Trophoblast cell (in vitro differentiated cells and primary cell): Measurements from ENCODE around the gene C9orf78.
A peak's percentile ranks its signal among the peaks of the same experiment; 100 is the strongest.

ENCODE experiments used
- DNase-seq, 2 donors: peaks; one replicate each; pipeline ENCODE4 v3.0.0-alpha.2; 2016
- H2AFZ ChIP-seq: 2 replicates; pipeline ENCODE4 v1.6.1; 2013; ENCODE audit warnings: low read length, moderate library complexity, mild to moderate bottlenecking; ENCODE audit not compliant: insufficient read depth, poor library complexity
- H2AK5ac ChIP-seq: 2 replicates; pipeline ENCODE4 v1.6.1; 2013; ENCODE audit warnings: mild to moderate bottlenecking, low read length
- H2BK120ac ChIP-seq: 2 replicates; pipeline ENCODE4 v1.6.1; 2013; ENCODE audit warnings: low read length, mild to moderate bottlenecking, moderate library complexity; ENCODE audit not compliant: insufficient read depth, poor library complexity
- H2BK12ac ChIP-seq: 2 replicates; pipeline ENCODE4 v1.6.1; 2013; ENCODE audit warnings: mild to moderate bottlenecking, low read length, moderate library complexity
- H2BK5ac ChIP-seq: 2 replicates; pipeline ENCODE4 v1.6.1; 2013; ENCODE audit warnings: low read length, low read depth, moderate library complexity, mild to moderate bottlenecking; ENCODE audit not compliant: poor library complexity
- H3K14ac ChIP-seq: 2 replicates; pipeline ENCODE4 v1.6.1; 2013; ENCODE audit warnings: mild to moderate bottlenecking, low read length
- H3K18ac ChIP-seq: 2 replicates; pipeline ENCODE4 v1.6.1; 2013; ENCODE audit warnings: mild to moderate bottlenecking, low read length
- H3K23ac ChIP-seq: 2 replicates; pipeline ENCODE4 v1.6.1; 2013; ENCODE audit warnings: low read length
- H3K27ac ChIP-seq: 2 replicates; pipeline ENCODE4 v1.5.1; 2013; ENCODE audit warnings: low read depth, mild to moderate bottlenecking, inconsistent platforms, low read length, moderate library complexity
- H3K27me3 ChIP-seq: 2 replicates; pipeline ENCODE4 v1.6.1; 2013; ENCODE audit warnings: inconsistent platforms, mild to moderate bottlenecking, low read length, moderate library complexity; ENCODE audit not compliant: insufficient read depth
- H3K36me3 ChIP-seq, 2 experiments: 1 replicate in 1 of 2; 2 replicates in 1 of 2; pipeline ENCODE4 v1.6.1; 2013; ENCODE audit warnings: low read length in 2 of 2, mild to moderate bottlenecking in 2 of 2, moderate library complexity in 1 of 2; ENCODE audit not compliant: insufficient read depth in 2 of 2, control insufficient read depth in 1 of 2
- H3K4ac ChIP-seq: 2 replicates; pipeline ENCODE4 v1.6.1; 2013; ENCODE audit warnings: low read depth, mild to moderate bottlenecking, low read length, moderate library complexity
- H3K4me1 ChIP-seq, 2 experiments: 1 replicate in 1 of 2; 2 replicates in 1 of 2; pipeline ENCODE4 v1.6.1; 2013; ENCODE audit warnings: low read length in 2 of 2, mild to moderate bottlenecking in 2 of 2, moderate library complexity in 1 of 2; ENCODE audit not compliant: insufficient read depth in 2 of 2, control insufficient read depth in 1 of 2
- H3K4me2 ChIP-seq: 2 replicates; pipeline ENCODE4 v1.6.1; 2013; ENCODE audit warnings: inconsistent platforms, mild to moderate bottlenecking, low read length, moderate library complexity
- H3K4me3 ChIP-seq: 2 replicates; pipeline ENCODE4 v1.5.1; 2013; ENCODE audit warnings: mild to moderate bottlenecking, low read depth, low read length, inconsistent platforms
- H3K79me1 ChIP-seq: one replicate; pipeline ENCODE4 v1.6.1; 2013; ENCODE audit warnings: low read length
- H3K79me2 ChIP-seq: 2 replicates; pipeline ENCODE4 v1.6.1; 2013; ENCODE audit warnings: low read length, mild to moderate bottlenecking; ENCODE audit not compliant: control insufficient read depth, insufficient read depth, poor library complexity
- H3K9ac ChIP-seq: 2 replicates; pipeline ENCODE4 v1.6.1; 2013; ENCODE audit warnings: mild to moderate bottlenecking, low read length
- H3K9me3 ChIP-seq: 2 replicates; pipeline ENCODE4 v1.6.1; 2013; ENCODE audit warnings: low read depth, mild to moderate bottlenecking, control low read depth, inconsistent platforms, low read length; ENCODE audit not compliant: insufficient read depth
- H4K12ac ChIP-seq: 2 replicates; pipeline ENCODE4 v1.6.1; 2013; ENCODE audit warnings: low read depth, mild to moderate bottlenecking, low read length, moderate library complexity
- H4K8ac ChIP-seq: 2 replicates; pipeline ENCODE4 v1.6.1; 2013; ENCODE audit warnings: low read depth, mild to moderate bottlenecking, low read length, moderate library complexity
- H4K91ac ChIP-seq: one replicate; pipeline ENCODE4 v1.6.1; 2013; ENCODE audit warnings: low read depth, mild to moderate bottlenecking, low read length, moderate library complexity
- WGBS: extraction: QIAGEN DNeasy Blood & Tissue Kit; methylation state at CpG from one replicate; pipeline ENCODE4 v1.1.7; 2013; ENCODE audit warnings: missing lambda C conversion rate; ENCODE audit not compliant: insufficient read length, insufficient coverage; ENCODE audit errors: extremely low coverage; 5-methylcytosine and 5-hydroxymethylcytosine counted together

C9orf78 gene

GRCh38 chr9:129852579-129852978 lies 17.5 kb upstream of the C9orf78 start:
- no peak overlapping the region for H3K23ac ChIP-seq
- no peak overlapping the region for H2AFZ ChIP-seq
- no peak overlapping the region for H2BK5ac ChIP-seq
- no peak overlapping the region for H2BK120ac ChIP-seq
- H2BK12ac ChIP-seq: no peak overlapping the region
- no peak overlapping the region for H3K4me3 ChIP-seq
- no peaks in the 10 kb centered on the region for H3K27me3 ChIP-seq
- H3K4ac ChIP-seq: no peak overlapping the region
- H4K8ac ChIP-seq: no peak overlapping the region
- no peak overlapping the region for H3K9ac ChIP-seq
- H4K12ac ChIP-seq: no peak overlapping the region
- H3K36me3 ChIP-seq: peaks cover 6 to 14% of the 10 kb centered on the region in 2 experiments
- H4K91ac ChIP-seq: no peak overlapping the region
- peak; percentile 38 to 54 for DNase-seq
- H3K79me1 ChIP-seq: no peaks in the 10 kb centered on the region
- H3K4me2 ChIP-seq: peak overlapping the region; percentile 19
- no peak overlapping the region for H3K18ac ChIP-seq
- no CpG with 5 or more reads among the region's 5 CpGs for WGBS
- H3K27ac ChIP-seq: peak overlapping the region; percentile 8
- H2AK5ac ChIP-seq: no peak overlapping the region
- no peak overlapping the region for H3K14ac ChIP-seq
- peaks cover 2% of the 10 kb centered on the region for H3K9me3 ChIP-seq
- H3K79me2 ChIP-seq: no peaks in the 10 kb centered on the region
- peaks cover 9 to 14% of the 10 kb centered on the region in 2 experiments for H3K4me1 ChIP-seq

GRCh38 chr9:129851821-129852220 lies 16.7 kb upstream of the C9orf78 start:
- no peak overlapping the region for H4K8ac ChIP-seq
- H2BK5ac ChIP-seq: no peak overlapping the region
- H2BK120ac ChIP-seq: no peak overlapping the region
- no peak overlapping the region for H3K9ac ChIP-seq
- H3K4me1 ChIP-seq: peaks cover 9 to 14% of the 10 kb centered on the region in 2 experiments
- no peak overlapping the region for H3K14ac ChIP-seq
- H3K79me1 ChIP-seq: no peaks in the 10 kb centered on the region
- H3K36me3 ChIP-seq: peaks cover 4 to 10% of the 10 kb centered on the region in 2 experiments
- H2AK5ac ChIP-seq: no peak overlapping the region
- peak overlapping the region; percentile 30 for H3K23ac ChIP-seq
- no peak overlapping the region for H3K4me3 ChIP-seq
- no peak for DNase-seq
- no peak overlapping the region for H4K12ac ChIP-seq
- H3K27me3 ChIP-seq: no peaks in the 10 kb centered on the region
- H3K4ac ChIP-seq: no peak overlapping the region
- H4K91ac ChIP-seq: no peak overlapping the region
- H3K18ac ChIP-seq: no peak overlapping the region
- H3K9me3 ChIP-seq: peaks cover 2% of the 10 kb centered on the region
- no peak overlapping the region for H2AFZ ChIP-seq
- WGBS: no CpG with 5 or more reads among the region's 5 CpGs
- no peaks in the 10 kb centered on the region for H3K79me2 ChIP-seq
- H3K4me2 ChIP-seq: no peak overlapping the region
- H3K27ac ChIP-seq: no peak overlapping the region
- no peak overlapping the region for H2BK12ac ChIP-seq

- H3K23ac ChIP-seq: no peak overlapping the region
- peaks cover 9 to 14% of the 10 kb centered on the region in 2 experiments for H3K4me1 ChIP-seq
- no peak overlapping the region for H3K9ac ChIP-seq
- no peak overlapping the region for H3K18ac ChIP-seq
- no peak overlapping the region for H4K12ac ChIP-seq
- no peak overlapping the region for H2AFZ ChIP-seq
- H3K4me3 ChIP-seq: no peak overlapping the region
- H3K79me2 ChIP-seq: no peaks in the 10 kb centered on the region
- no CpG with 5 or more reads among the region's 6 CpGs for WGBS
- no peak overlapping the region for H2AK5ac ChIP-seq
- no peaks in the 10 kb centered on the region for H3K27me3 ChIP-seq
- peaks cover 4 to 8% of the 10 kb centered on the region in 2 experiments for H3K36me3 ChIP-seq
- H2BK12ac ChIP-seq: no peak overlapping the region
- H3K14ac ChIP-seq: no peak overlapping the region
- H2BK5ac ChIP-seq: no peak overlapping the region
- H3K9me3 ChIP-seq: peaks cover 2% of the 10 kb centered on the region
- no peak for DNase-seq
- no peak overlapping the region for H4K8ac ChIP-seq
- no peak overlapping the region for H3K27ac ChIP-seq
- no peak overlapping the region for H4K91ac ChIP-seq
- H3K4ac ChIP-seq: no peak overlapping the region
- no peaks in the 10 kb centered on the region for H3K79me1 ChIP-seq
- H3K4me2 ChIP-seq: no peak overlapping the region
- no peak overlapping the region for H2BK120ac ChIP-seq
Observed at GRCh38 chr9:129850821-129851550, 15.9 kb upstream of the C9orf78 start.

GRCh38 chr9:129849901-129850300 lies 14.8 kb upstream of the C9orf78 start:
- Histone ChIP-seq H3K4ac (no peak overlapping the region), H2BK12ac (no peak overlapping the region), H3K27ac (no peak overlapping the region), H3K9me3 (peaks cover 2% of the 10 kb centered on the region), H3K79me1 (no peaks in the 10 kb centered on the region), H2BK120ac (no peak overlapping the region), H3K23ac (no peak overlapping the region), H3K4me3 (no peak overlapping the region), H4K91ac (no peak overlapping the region), H2AK5ac (no peak overlapping the region), H2BK5ac (no peak overlapping the region), H3K14ac (no peak overlapping the region), H4K12ac (no peak overlapping the region), H4K8ac (no peak overlapping the region), H2AFZ (no peak overlapping the region), H3K9ac (no peak overlapping the region), H3K4me2 (no peak overlapping the region), H3K4me1 (peaks cover 9 to 14% of the 10 kb centered on the region in 2 experiments), H3K27me3 (no peaks in the 10 kb centered on the region), H3K36me3 (peaks cover 3 to 8% of the 10 kb centered on the region in 2 experiments), H3K18ac (no peak overlapping the region), H3K79me2 (no peaks in the 10 kb centered on the region)
- WGBS: no CpG with 5 or more reads among the region's 6 CpGs
- no peak for DNase-seq
